Fibroblast of mammary gland (primary cell): ENCODE measurements around the gene DST.

Experiments used
- DNase-seq: peaks from one replicate; pipeline ENCODE4 v3.0.0-alpha.2; 2010; ENCODE audit warnings: low read depth
- H3K4me3 ChIP-seq: 2 replicates; pipeline ENCODE4 v1.5.1; 2011; ENCODE audit warnings: low read depth, mild to moderate bottlenecking, low read length, moderate library complexity; ENCODE audit not compliant: control insufficient read depth
- CTCF ChIP-seq: conservative IDR thresholded peaks from 2 replicates; pipeline ENCODE4 v1.5.1; 2011; ENCODE audit warnings: low read depth, low read length, inconsistent platforms; ENCODE audit not compliant: control insufficient read depth, insufficient read depth

DST gene

GRCh38 chr6:56524891-56525703, 117.6 kb downstream of the DST start:
- H3K4me3 ChIP-seq: no peak overlapping the region
- no peak for TF ChIP-seq CTCF
- peak; percentile 96 for DNase-seq

GRCh38 chr6:56522495-56523270, 120.0 kb downstream of the DST start:
- TF ChIP-seq CTCF: no peak
- H3K4me3 ChIP-seq: no peak overlapping the region
- DNase-seq: no peak

- DNase-seq: no peak
- H3K4me3 ChIP-seq: no peak overlapping the region
- no peak for TF ChIP-seq CTCF
Measured at GRCh38 chr6:56521976-56522375, 120.7 kb downstream of the DST start.

GRCh38 chr6:56521454-56521853, 121.2 kb downstream of the DST start:
- DNase-seq: peak; percentile 22
- TF ChIP-seq CTCF: no peak

GRCh38 chr6:56520218-56520617, 122.5 kb downstream of the DST start:
- no peak for DNase-seq
- no peak overlapping the region for H3K4me3 ChIP-seq
- no peak for TF ChIP-seq CTCF

More at GRCh38 chr6:56521454-56521853, 121.2 kb downstream of the DST start:
- H3K4me3 ChIP-seq: no peak overlapping the region

- no peak overlapping the region for H3K4me3 ChIP-seq
- DNase-seq: no peak
- TF ChIP-seq CTCF: no peak
Measured at GRCh38 chr6:56518995-56519767, 123.5 kb downstream of the DST start.
